OCI-LY1 (cell line): ENCODE measurements around the gene CLDN20.

Source experiments
- CTCF ChIP-seq: fragments of 200-600 bp; sonication (generic), shearing (Covaris generic); IDR thresholded peaks from 2 replicates; pipeline ENCODE4 v1.5.1; 2017; ENCODE audit warnings: mild to moderate bottlenecking, antibody characterized with exemption, low read length, moderate library complexity, mixed read lengths
- EZH2 ChIP-seq: fragments of 200-600 bp; sonication (generic), shearing (Covaris generic); IDR thresholded peaks from 2 replicates; pipeline ENCODE4 v1.8.0; 2017; ENCODE audit warnings: borderline replicate concordance, mixed run types, mild to moderate bottlenecking, antibody characterized with exemption, low read length, moderate library complexity, mixed read lengths

GRCh38 chr6:155317186-155317585 is 53.4 kb downstream of the CLDN20 start:
- no peak for TF ChIP-seq CTCF
- TF ChIP-seq EZH2: no peak
